SK-N-SH (cell line): ENCODE data around the gene THSD4. TPM values are rescaled to one million over a fixed set of nuclear protein-coding genes. Genes with fewer than 3 reads are reported as not detected.

Experiments used
- CTCF ChIA-PET: fragments of 300-600, 350-600 bp; formaldehyde crosslinking; extraction: SDS; loops from one replicate; lab custom pipeline; 2021; lab: Yijun Ruan, JAX
- POLR2A ChIA-PET: fragments of 350-600 bp; sonication (Branson Sonifier 250); formaldehyde crosslinking; extraction: SDS; loops from one replicate; lab custom pipeline; 2020; ENCODE audit warnings: antibody characterized with exemption, inconsistent platforms; lab: Yijun Ruan, JAX
- DNase-seq: peaks from one replicate; pipeline ENCODE4 v3.0.0; 2012
- H2AFZ ChIP-seq: fragments of 200-600 bp; sonication (generic); 2 replicates; pipeline ENCODE4 v1.8.1; 2016; ENCODE audit warnings: antibody characterized with exemption, mild to moderate bottlenecking, low read depth
- H3F3A ChIP-seq: fragments of 200-600 bp; sonication (generic); replicated peaks from 2 replicates; pipeline ENCODE3; 2016; ENCODE audit warnings: antibody characterized with exemption, mild to moderate bottlenecking; ENCODE audit not compliant: insufficient read depth
- H3K27ac ChIP-seq, 2 experiments: fragments of 200-500 bp in 1 of 2; fragments of 200-600 bp in 1 of 2; sonication (Bioruptor generic) in 1 of 2; sonication (generic), shearing (Covaris generic) in 1 of 2; 2 replicates each; pipeline versions ENCODE4 v1.5.1 to v1.6.1; 2014 to 2016; ENCODE audit warnings: low read depth in 2 of 2, inconsistent platforms in 1 of 2, low read length in 1 of 2, mild to moderate bottlenecking in 1 of 2, mixed read lengths in 1 of 2
- H3K27me3 ChIP-seq: fragments of 200-600 bp; sonication (generic), shearing (Covaris generic); 2 replicates; pipeline ENCODE4 v1.6.1; 2016; ENCODE audit warnings: mixed run types; ENCODE audit not compliant: insufficient read depth
- H3K36me3 ChIP-seq, 2 experiments: fragments of 200-500 bp in 1 of 2; fragments of 200-600 bp in 1 of 2; sonication (Bioruptor generic) in 1 of 2; sonication (generic) in 1 of 2; replicated peaks in 1 of 2; 2 replicates each; pipeline versions ENCODE3 to v1.5.1; 2014 to 2016; ENCODE audit warnings: low read length in 1 of 2, mild to moderate bottlenecking in 1 of 2; ENCODE audit not compliant: insufficient read depth in 2 of 2, control insufficient read depth in 1 of 2
- H3K4me1 ChIP-seq, 2 experiments: fragments of 200-500 bp in 1 of 2; fragments of 200-600 bp in 1 of 2; sonication (Bioruptor generic) in 1 of 2; sonication (generic), shearing (Covaris generic) in 1 of 2; 2 replicates each; pipeline versions ENCODE4 v1.5.1 to v1.6.1; 2014 to 2016; ENCODE audit warnings: low read depth in 1 of 2, low read length in 1 of 2, mixed run types in 1 of 2; ENCODE audit not compliant: insufficient read depth in 2 of 2, control insufficient read depth in 1 of 2
- H3K4me2 ChIP-seq: fragments of 200-600 bp; sonication (generic), shearing (Covaris generic); 2 replicates; pipeline ENCODE4 v1.6.1; 2017; ENCODE audit warnings: mixed run types
- H3K4me3 ChIP-seq, 2 experiments: fragments of 200-500 bp in 1 of 2; fragments of 200-600 bp in 1 of 2; sonication (Bioruptor generic) in 1 of 2; sonication (generic), shearing (Covaris generic) in 1 of 2; 2 replicates each; pipeline versions ENCODE4 v1.5.1 to v1.8.1; 2014 to 2016; ENCODE audit warnings: low read depth in 2 of 2, inconsistent platforms in 1 of 2, low read length in 1 of 2, mild to moderate bottlenecking in 1 of 2, mixed read lengths in 1 of 2, moderate library complexity in 1 of 2
- H3K79me2 ChIP-seq: fragments of 200-600 bp; sonication (generic); 2 replicates; pipeline ENCODE4 v1.8.1; 2017; ENCODE audit warnings: mild to moderate bottlenecking; ENCODE audit not compliant: insufficient read depth
- H3K9ac ChIP-seq: fragments of 200-600 bp; sonication (generic); 2 replicates; pipeline ENCODE4 v1.6.1; 2017; ENCODE audit warnings: mixed run types
- H3K9me2 ChIP-seq: fragments of 200-600 bp; sonication (generic); 2 replicates; pipeline ENCODE4 v1.6.1; 2017; ENCODE audit warnings: mixed run types
- H3K9me3 ChIP-seq: fragments of 200-600 bp; sonication (generic); 2 replicates; pipeline ENCODE4 v1.6.1; 2017; ENCODE audit warnings: mixed run types, mild to moderate bottlenecking, moderate library complexity
- H4K20me1 ChIP-seq: fragments of 200-600 bp; sonication (generic); 2 replicates; pipeline ENCODE4 v1.6.1; 2017; ENCODE audit warnings: mild to moderate bottlenecking, mixed run types; ENCODE audit not compliant: insufficient read depth
- EZH2phosphoT487 ChIP-seq: fragments of 200-600 bp; sonication (generic); IDR thresholded peaks from 2 replicates; pipeline ENCODE4 v1.6.1; 2017; ENCODE audit warnings: low read depth, mixed run types, mild to moderate bottlenecking, antibody characterized with exemption, moderate library complexity, borderline replicate concordance
- FOSL2 ChIP-seq: IDR thresholded peaks from 2 replicates; pipeline ENCODE4 v1.4.0; 2012; ENCODE audit warnings: low read depth, mild to moderate bottlenecking, moderate library complexity, borderline replicate concordance
- GATA2 ChIP-seq: sonication (generic); formaldehyde crosslinking; IDR thresholded peaks from 2 replicates; pipeline ENCODE4 v1.5.0; 2020; ENCODE audit warnings: mild to moderate bottlenecking, missing genetic modification reagents
- JUND ChIP-seq: IDR thresholded peaks from 2 replicates; pipeline ENCODE4 v1.4.0; 2012
- NFIC ChIP-seq: IDR thresholded peaks from 2 replicates; pipeline ENCODE4 v1.4.0; 2012; ENCODE audit warnings: borderline replicate concordance
- POLR2AphosphoS5 ChIP-seq: IDR thresholded peaks from 2 replicates; pipeline ENCODE4 v1.6.1; 2012; ENCODE audit warnings: low read depth, low read length
- RAD21 ChIP-seq: IDR thresholded peaks from 2 replicates; pipeline ENCODE4 v1.6.1; 2012; ENCODE audit warnings: mild to moderate bottlenecking, low read length
- RCOR1 ChIP-seq: fragments of 150-350 bp; IDR thresholded peaks from 2 replicates; pipeline ENCODE4 v1.6.1; 2017; ENCODE audit warnings: antibody characterized with exemption, low read length
- REST ChIP-seq: IDR thresholded peaks from 2 replicates; pipeline ENCODE4 v1.6.1; 2012; ENCODE audit warnings: mild to moderate bottlenecking, low read depth, low read length, moderate library complexity
- RFX5 ChIP-seq: IDR thresholded peaks from 2 replicates; pipeline ENCODE4 v1.6.1; 2012; ENCODE audit warnings: mild to moderate bottlenecking, improper control_type of control experiment, low read length
- TCF12 ChIP-seq: IDR thresholded peaks from 2 replicates; pipeline ENCODE4 v1.4.0; 2012
- whole genome bisulfite sequencing: methylation state at CpG from one replicate; pipeline ENCODE4 v1.1.6; 2017; ENCODE audit warnings: low lambda C conversion rate; 5-methylcytosine and 5-hydroxymethylcytosine counted together
- polyA plus RNA-seq, 3 experiments: library from polyadenylated mRNA; depleted of rRNA; stranded (reverse); fragments of >200 nt; gene quantifications; 2 replicates each; pipeline ENCODE4 v1.2.3, GENCODE V29; 2012
- TF ChIP-seq, protein P1 (sequence below): IDR thresholded peaks from 2 replicates; pipeline ENCODE4 v1.4.0; 2012; ENCODE audit warnings: low read depth, borderline replicate concordance
- TF ChIP-seq, protein P2 (sequence below): IDR thresholded peaks from 2 replicates; pipeline ENCODE4; 2012

The THSD4 gene
- polyA plus RNA-seq, 1 of the 3 experiments (the other 2 are of a cell fraction) = 79.1 TPM

GRCh38 chr15:71387810-71388209 is 272.5 kb downstream of the THSD4 start:
- Histone ChIP-seq H3K4me1 (peaks cover 0 to 3% of the 10 kb centered on the region in 2 experiments; a peak in 1 of 4 replicates), H3K4me3 (no peak overlapping the region), H2AFZ (no peak overlapping the region), H3K27ac (no peak overlapping the region), H3K9me2 (no peaks in the 10 kb centered on the region), H4K20me1 (no peaks in the 10 kb centered on the region), H3K79me2 (no peaks in the 10 kb centered on the region; the same call in 1 of the 2 replicates), H3K4me2 (no peak overlapping the region), H3K27me3 (no peaks in the 10 kb centered on the region), H3K9ac (no peak overlapping the region), H3F3A (no peaks in the 10 kb centered on the region), H3K9me3 (no peaks in the 10 kb centered on the region), H3K36me3 (no peaks in the 10 kb centered on the region)
- WGBS = 94% methylated on average over 1 of the region's 1 CpG
- TF ChIP-seq RCOR1 (no peak), RAD21 (no peak), JUND (no peak), GATA2 (no peak), FOSL2 (no peak), RFX5 (no peak), EZH2phosphoT487 (no peak), NFIC (no peak)
- TF ChIP-seq, protein P1, sequence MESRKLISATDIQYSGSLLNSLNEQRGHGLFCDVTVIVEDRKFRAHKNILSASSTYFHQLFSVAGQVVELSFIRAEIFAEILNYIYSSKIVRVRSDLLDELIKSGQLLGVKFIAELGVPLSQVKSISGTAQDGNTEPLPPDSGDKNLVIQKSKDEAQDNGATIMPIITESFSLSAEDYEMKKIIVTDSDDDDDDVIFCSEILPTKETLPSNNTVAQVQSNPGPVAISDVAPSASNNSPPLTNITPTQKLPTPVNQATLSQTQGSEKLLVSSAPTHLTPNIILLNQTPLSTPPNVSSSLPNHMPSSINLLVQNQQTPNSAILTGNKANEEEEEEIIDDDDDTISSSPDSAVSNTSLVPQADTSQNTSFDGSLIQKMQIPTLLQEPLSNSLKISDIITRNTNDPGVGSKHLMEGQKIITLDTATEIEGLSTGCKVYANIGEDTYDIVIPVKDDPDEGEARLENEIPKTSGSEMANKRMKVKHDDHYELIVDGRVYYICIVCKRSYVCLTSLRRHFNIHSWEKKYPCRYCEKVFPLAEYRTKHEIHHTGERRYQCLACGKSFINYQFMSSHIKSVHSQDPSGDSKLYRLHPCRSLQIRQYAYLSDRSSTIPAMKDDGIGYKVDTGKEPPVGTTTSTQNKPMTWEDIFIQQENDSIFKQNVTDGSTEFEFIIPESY = no peak
- TF ChIP-seq, protein P2, sequence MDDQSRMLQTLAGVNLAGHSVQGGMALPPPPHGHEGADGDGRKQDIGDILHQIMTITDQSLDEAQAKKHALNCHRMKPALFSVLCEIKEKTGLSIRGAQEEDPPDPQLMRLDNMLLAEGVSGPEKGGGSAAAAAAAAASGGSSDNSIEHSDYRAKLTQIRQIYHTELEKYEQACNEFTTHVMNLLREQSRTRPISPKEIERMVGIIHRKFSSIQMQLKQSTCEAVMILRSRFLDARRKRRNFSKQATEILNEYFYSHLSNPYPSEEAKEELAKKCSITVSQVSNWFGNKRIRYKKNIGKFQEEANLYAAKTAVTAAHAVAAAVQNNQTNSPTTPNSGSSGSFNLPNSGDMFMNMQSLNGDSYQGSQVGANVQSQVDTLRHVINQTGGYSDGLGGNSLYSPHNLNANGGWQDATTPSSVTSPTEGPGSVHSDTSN = no peak
- POLR2A ChIA-PET = no interaction called here
- no peak for DNase-seq
- CTCF ChIA-PET = interaction anchor here (0.6 to 5.3 kb wide), 8 partner anchors 10 to 575 kb away, joined by 3 to 69 read pairs (median 13); no protein-coding TSS in a partner anchor

DNA sequence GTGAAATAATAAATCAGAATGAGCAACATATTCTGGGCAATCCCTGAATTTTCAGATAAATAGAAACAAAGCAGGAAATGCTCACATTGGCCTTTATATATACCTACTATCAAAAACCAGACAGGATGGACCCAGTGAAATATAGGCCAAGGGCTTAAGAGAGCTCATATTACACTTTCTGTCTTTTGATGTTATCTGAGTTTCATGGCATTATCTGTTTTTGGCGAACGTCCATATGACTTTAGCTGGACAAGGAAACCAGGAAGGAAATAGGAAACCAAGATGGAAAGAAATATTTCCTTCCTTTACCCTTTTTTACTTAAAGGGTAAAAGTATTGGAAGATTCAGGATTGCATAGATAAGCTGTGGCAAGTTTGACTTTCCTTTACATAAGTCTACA is 274.8 kb downstream of the THSD4 start:
- H4K20me1 ChIP-seq = no peaks in the 10 kb centered on the region
- H3K36me3 ChIP-seq = no peaks in the 10 kb centered on the region
- peaks cover 0 to 3% of the 10 kb centered on the region in 2 experiments; a peak in 1 of 4 replicates for H3K4me1 ChIP-seq
- no peaks in the 10 kb centered on the region for H3F3A ChIP-seq
- WGBS = 84% methylated on average over 2 of the region's 2 CpGs
- CTCF ChIA-PET = interaction anchor here (0.8 kb wide), 1 partner anchor 12 kb away, joined by 3 read pairs; no protein-coding TSS in a partner anchor
- H3K4me2 ChIP-seq = no peak overlapping the region
- no peaks in the 10 kb centered on the region for H3K9me3 ChIP-seq
- H3K9me2 ChIP-seq = no peaks in the 10 kb centered on the region
- DNase-seq = no peak
- no peak overlapping the region for H2AFZ ChIP-seq
- POLR2A ChIA-PET = interaction anchor here (0.5 kb wide), 1 partner anchor 9 kb away, joined by 3 read pairs; no protein-coding TSS in a partner anchor
- H3K4me3 ChIP-seq = no peak overlapping the region
- TF ChIP-seq TCF12 = 0 out of 2 replicates have a peak, but pooled peaks have one; percentile 15
- no peak for TF ChIP-seq REST
- no peak for TF ChIP-seq POLR2AphosphoS5
- no peak overlapping the region for H3K9ac ChIP-seq
- no peaks in the 10 kb centered on the region; the same call in 1 of the 2 replicates for H3K79me2 ChIP-seq
- no peaks in the 10 kb centered on the region for H3K27me3 ChIP-seq
- H3K27ac ChIP-seq = no peak overlapping the region
